GM21360 (cell line): ENCODE data around the gene SLC6A5.
"Not testable (repeated sequence)": the region's sequence is repeated elsewhere in the genome, so short reads cannot be mapped to it uniquely, and the experiment has no call there.

Experiments used
- ATAC-seq: cut with Tn5 transposase; IDR thresholded peaks from one replicate; pipeline ENCODE4 v1.9.1; 2021; ENCODE audit warnings: mild to moderate bottlenecking, moderate library complexity; ENCODE audit not compliant: unreplicated experiment

SLC6A5 gene

DNA sequence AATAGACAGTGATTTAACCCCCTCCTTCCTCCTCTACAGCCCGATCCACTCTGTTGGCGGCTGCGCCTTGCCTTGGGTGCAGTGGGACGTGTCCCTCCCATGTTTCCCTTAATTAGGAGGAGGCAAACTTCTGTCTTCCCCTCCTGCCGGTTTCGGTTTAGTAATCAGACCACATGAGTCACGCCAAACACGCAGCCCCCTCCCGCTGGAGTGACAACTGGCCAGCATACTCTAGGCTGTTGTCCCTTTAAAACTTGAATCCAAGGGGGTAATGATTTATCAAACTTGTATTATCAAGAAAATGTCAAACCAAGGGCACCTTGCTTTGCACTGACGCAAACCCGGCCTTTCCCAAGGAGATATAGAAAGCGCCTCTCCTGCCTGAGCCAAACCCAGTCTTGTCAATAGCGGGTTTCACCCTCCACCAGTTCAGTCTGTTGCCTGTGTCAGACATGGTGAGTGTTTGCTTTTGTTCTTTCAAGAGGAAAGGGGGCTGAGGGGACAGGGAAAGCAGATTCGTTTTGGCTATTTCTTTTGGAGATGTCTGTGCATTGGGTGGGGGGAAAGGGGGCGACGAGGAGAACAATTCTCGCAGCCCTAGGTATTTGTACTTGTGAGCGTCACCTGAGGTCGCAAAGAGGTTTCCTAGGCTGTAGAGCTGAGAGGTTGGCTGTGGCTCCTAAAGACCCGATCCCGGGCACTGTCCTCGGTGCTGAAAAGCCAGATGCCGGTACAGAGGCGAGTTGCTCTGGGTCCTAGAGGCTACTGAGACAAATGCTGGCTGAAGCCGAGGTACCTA is at the start of gene SLC6A5:
TSS of gene SLC6A5 (plus strand) at position 388 of the 799 bp plus-strand sequence. CDS start at position 453, 65 bp downstream.
- ATAC-seq: no peak

DNA sequence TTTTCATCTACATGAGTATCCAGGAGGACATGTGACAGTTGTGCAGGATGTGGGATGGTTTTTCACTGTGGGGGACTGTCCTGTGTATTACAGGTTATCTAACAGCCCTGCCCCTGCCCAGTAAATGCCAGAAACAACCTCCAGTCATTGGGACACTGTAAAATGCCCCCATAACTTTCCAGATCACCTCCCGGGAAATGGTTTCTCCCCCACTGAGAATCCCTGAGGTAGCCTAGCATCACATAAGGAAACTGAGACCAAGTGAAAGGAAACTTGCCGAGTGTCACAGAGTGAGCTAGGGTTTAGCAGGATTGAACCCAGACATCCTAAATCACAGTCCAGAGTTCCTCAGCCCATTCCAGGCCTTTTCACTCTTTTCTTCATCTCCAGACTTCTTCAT is 48.3 kb upstream of the SLC6A5 start:
- no peak for ATAC-seq

GRCh38 chr11:20555783-20556182 is 43.6 kb upstream of the SLC6A5 start:
- no peak for ATAC-seq

DNA sequence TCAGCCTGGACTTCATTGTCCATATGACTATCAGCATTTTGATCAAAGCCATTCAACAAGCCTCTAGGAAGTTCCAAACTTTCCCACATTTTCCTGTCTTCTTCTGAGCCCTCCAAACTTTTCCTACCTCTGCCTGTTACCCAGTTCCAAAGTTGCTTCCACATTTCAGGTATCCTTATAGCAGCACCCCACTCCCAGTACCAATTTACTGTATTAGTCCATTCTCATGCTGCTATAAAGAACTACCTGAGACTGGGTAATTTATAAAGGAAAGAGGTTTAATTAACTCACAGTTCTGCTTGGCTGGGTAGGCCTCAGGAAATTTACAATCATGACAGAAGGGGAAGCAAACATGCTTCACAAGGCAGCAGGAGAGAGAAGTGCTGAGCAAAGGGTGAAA is 43.0 kb upstream of the SLC6A5 start:
- ATAC-seq: not testable (repeated sequence)

- ATAC-seq: no peak
Measured at GRCh38 chr11:20558741-20559140, 40.7 kb upstream of the SLC6A5 start.

- ATAC-seq: no peak
Measured at GRCh38 chr11:20559523-20560300, 39.7 kb upstream of the SLC6A5 start.

DNA sequence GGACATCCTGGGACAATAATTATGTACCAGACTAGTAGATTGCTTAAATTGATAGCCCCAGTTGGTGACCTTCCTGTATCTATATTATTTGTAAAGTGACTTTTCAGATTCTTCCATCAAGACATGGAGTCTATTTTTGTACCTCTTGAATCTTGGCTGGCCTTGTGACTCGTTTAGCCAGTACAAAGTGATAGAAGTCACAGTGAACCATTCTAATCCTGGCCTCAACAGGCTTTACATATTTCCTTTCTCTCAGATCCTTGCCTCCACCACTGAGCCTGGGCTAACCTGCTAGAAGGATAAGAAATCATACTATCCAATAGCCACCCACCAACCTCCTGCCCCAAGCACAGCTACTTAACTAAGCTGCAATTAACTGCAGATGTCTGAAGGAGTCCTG is 37.5 kb upstream of the SLC6A5 start:
- ATAC-seq: no peak

DNA sequence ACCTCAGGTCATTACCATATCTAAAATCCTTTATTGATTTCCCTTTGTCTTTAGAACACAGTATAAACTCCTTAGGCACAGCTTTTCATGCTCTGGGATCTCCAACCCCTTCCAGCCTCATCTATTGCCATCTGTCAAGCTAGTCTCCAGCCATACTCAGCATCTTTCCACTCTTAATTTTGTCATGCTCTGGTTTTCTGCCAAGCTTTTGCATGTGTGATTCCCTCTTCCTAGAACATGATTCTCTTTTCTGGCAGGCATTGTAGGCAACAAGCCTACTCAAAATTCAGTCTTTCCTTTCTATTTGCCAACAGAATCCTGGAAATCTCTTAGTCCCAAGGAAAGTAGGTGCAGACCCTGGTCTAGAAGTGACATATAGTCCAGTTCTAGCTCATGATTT is 35.5 kb upstream of the SLC6A5 start:
- no peak for ATAC-seq

GRCh38 chr11:20564846-20565635 is 34.4 kb upstream of the SLC6A5 start:
- ATAC-seq: no peak

GRCh38 chr11:20566115-20566514 is 33.3 kb upstream of the SLC6A5 start:
- ATAC-seq: not testable (repeated sequence)

GRCh38 chr11:20566591-20567434 is 32.6 kb upstream of the SLC6A5 start:
- no peak for ATAC-seq

- not testable (repeated sequence) for ATAC-seq
Measured at GRCh38 chr11:20579725-20580124, 19.7 kb upstream of the SLC6A5 start.

DNA sequence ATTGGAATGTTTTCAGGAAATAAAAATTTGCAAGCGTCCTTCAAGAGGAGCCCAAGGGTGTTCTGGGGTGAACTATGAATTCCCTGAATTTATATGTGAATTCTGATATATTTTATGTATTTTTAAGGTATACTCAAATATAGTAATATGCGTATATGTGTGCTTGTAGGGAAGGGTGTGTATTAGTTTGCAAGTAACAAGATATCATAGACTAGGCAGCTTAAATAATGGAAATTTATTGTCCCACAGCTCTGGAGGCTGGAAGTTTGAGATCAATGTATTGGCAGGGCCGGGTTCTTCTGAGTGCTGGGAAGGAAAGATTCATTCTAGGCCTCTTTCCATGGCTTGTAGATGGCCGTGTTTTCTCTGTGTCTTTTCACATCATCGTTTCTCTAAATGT is 16.2 kb upstream of the SLC6A5 start:
- no peak for ATAC-seq

- ATAC-seq: no peak
Measured at GRCh38 chr11:20584093-20584774, 15.2 kb upstream of the SLC6A5 start.

DNA sequence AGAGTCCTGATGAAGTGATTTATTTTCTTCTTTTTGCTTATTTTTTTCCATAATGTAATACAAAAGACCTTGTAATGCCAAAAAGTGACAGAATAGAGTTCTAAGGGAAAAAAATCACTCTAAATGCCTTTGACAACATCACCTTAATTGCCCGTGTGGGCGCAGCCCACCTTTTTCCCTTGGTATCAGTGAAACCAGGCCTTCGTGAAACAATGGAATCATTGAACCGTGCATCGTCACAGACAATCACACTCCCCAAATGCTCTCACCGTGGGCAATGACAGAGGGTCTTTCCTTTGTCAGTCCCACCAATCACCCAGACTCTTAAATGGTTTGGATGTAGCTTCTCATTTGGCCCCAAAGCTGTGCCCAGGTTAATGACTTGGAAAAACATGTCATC is 9.6 kb upstream of the SLC6A5 start:
- ATAC-seq: no peak

DNA sequence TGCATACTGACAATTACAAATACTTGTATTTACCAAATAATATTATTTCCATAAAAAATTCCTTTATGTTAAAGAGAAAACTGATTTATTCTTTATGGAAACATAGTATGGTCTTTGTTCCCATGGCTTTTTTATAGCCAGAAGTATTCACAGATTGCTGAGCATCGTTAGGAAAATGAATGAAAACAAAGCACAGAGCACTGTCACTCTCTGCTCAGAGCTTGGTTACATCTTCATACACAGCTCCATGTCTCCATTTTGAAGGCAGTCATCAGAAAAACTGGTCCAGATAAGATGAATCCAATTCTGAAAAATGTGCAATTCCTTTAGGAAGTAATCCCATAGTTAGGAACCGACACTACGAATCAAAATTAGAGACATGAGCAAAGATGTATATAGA is 9.0 kb upstream of the SLC6A5 start:
- no peak for ATAC-seq

DNA sequence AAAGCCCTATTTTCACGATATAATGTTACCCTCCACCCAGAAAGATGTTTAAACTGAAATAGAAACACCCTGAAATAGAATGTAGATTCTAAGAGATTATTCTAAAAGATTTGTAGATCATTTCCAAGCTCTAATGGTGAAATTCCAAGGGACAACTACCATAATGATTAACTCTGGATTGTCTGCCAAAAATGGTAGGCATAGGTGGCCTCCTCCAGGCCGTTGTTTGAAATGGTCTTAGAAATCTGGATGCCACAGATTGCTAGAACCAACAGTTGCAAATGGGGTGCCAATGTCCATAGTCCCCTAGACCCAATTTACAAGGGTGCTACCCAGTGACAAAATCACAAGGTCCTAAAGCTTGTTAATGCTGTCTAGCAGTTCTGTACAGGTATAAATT is 6.7 kb upstream of the SLC6A5 start:
- ATAC-seq: no peak

- no peak for ATAC-seq
Measured at GRCh38 chr11:20594274-20595061, 4.9 kb upstream of the SLC6A5 start.

- ATAC-seq: no peak
Measured at GRCh38 chr11:20595101-20595500, 4.3 kb upstream of the SLC6A5 start.
